ENCODE results near the gene NID2.

- TF ChIP-seq TAF1 (IDR thresholded peaks at IDR 0.05; ENCODE audit: borderline replicate concordance, insufficient read depth, low read length) (no peak), POLR2AphosphoS5 (IDR thresholded peaks at IDR 0.05; ENCODE audit: low read depth, low read length) (no peak)
Measured at GRCh38 chr14:52110441-52111086, 41.7 kb upstream of the NID2 start.

Measured in PFSK-1 (cell line).